ENCODE results near the gene SLC1A2. TPM values are rescaled to one million over a fixed set of nuclear protein-coding genes. Genes with fewer than 3 reads are reported as not detected.

Gene SLC1A2
- total RNA-seq, 1 donor from 2014 or later: 0.07 TPM

GRCh38 chr11:35250192-35250591 is 169.2 kb downstream of the SLC1A2 start:
- Mint-ChIP-seq H3K4me3 (ENCODE audit: low read depth) (no peak overlapping the region), H3K4me1 (ENCODE audit: low read depth) (no peaks in the 10 kb centered on the region), H3K27me3 (no peaks in the 10 kb centered on the region), H3K9me3 (ENCODE audit: low read depth) (no peaks in the 10 kb centered on the region), H3K27ac (no peak overlapping the region), H3K36me3 (ENCODE audit: insufficient read depth) (no peaks in the 10 kb centered on the region)
- no peak for DNase-seq (ENCODE audit: low spot score, unreplicated experiment)
- no peak for TF ChIP-seq CTCF (IDR thresholded peaks at IDR 0.05; ENCODE audit: unreplicated experiment)

GRCh38 chr11:35248558-35249323 is 170.6 kb downstream of the SLC1A2 start:
- Mint-ChIP-seq H3K9me3 (ENCODE audit: low read depth) (no peaks in the 10 kb centered on the region), H3K36me3 (ENCODE audit: insufficient read depth) (no peaks in the 10 kb centered on the region), H3K4me1 (ENCODE audit: low read depth) (no peaks in the 10 kb centered on the region), H3K4me3 (ENCODE audit: low read depth) (no peak overlapping the region), H3K27me3 (no peaks in the 10 kb centered on the region), H3K27ac (no peak overlapping the region)
- no peak for DNase-seq (ENCODE audit: low spot score, unreplicated experiment)
- no peak for TF ChIP-seq CTCF (IDR thresholded peaks at IDR 0.05; ENCODE audit: unreplicated experiment)

- no peaks in the 10 kb centered on the region for H3K27me3 Mint-ChIP-seq
- no peaks in the 10 kb centered on the region for H3K9me3 Mint-ChIP-seq (ENCODE audit: low read depth)
- no peak overlapping the region for H3K4me3 Mint-ChIP-seq (ENCODE audit: low read depth)
- H3K4me1 Mint-ChIP-seq (ENCODE audit: low read depth): no peaks in the 10 kb centered on the region
- DNase-seq (ENCODE audit: low spot score, unreplicated experiment): no peak
- TF ChIP-seq CTCF (IDR thresholded peaks at IDR 0.05; ENCODE audit: unreplicated experiment): no peak
- no peak overlapping the region for H3K27ac Mint-ChIP-seq
- no peaks in the 10 kb centered on the region for H3K36me3 Mint-ChIP-seq (ENCODE audit: insufficient read depth)
Observed at GRCh38 chr11:35247863-35248262, 171.5 kb downstream of the SLC1A2 start.

- Mint-ChIP-seq H3K4me3 (ENCODE audit: low read depth) (no peak overlapping the region), H3K4me1 (ENCODE audit: low read depth) (no peaks in the 10 kb centered on the region), H3K9me3 (ENCODE audit: low read depth) (no peaks in the 10 kb centered on the region), H3K36me3 (ENCODE audit: insufficient read depth) (no peaks in the 10 kb centered on the region), H3K27me3 (no peaks in the 10 kb centered on the region), H3K27ac (no peak overlapping the region)
- no peak for DNase-seq (ENCODE audit: low spot score, unreplicated experiment)
- TF ChIP-seq CTCF (IDR thresholded peaks at IDR 0.05; ENCODE audit: unreplicated experiment): no peak
Observed at GRCh38 chr11:35247428-35247827, 171.9 kb downstream of the SLC1A2 start.

- no peaks in the 10 kb centered on the region for H3K4me1 Mint-ChIP-seq (ENCODE audit: low read depth)
- no peaks in the 10 kb centered on the region for H3K9me3 Mint-ChIP-seq (ENCODE audit: low read depth)
- H3K4me3 Mint-ChIP-seq (ENCODE audit: low read depth): no peak overlapping the region
- H3K27me3 Mint-ChIP-seq: no peaks in the 10 kb centered on the region
- H3K27ac Mint-ChIP-seq: no peak overlapping the region
- no peak for TF ChIP-seq CTCF (IDR thresholded peaks at IDR 0.05; ENCODE audit: unreplicated experiment)
- H3K36me3 Mint-ChIP-seq (ENCODE audit: insufficient read depth): no peaks in the 10 kb centered on the region
- DNase-seq (ENCODE audit: low spot score, unreplicated experiment): no peak
Observed at GRCh38 chr11:35246745-35247144, 172.6 kb downstream of the SLC1A2 start.
